Subcutaneous abdominal adipose tissue (tissue), 5 donors: Measurements from ENCODE around the gene TMEM234.

Experiments used
- H3K27ac ChIP-seq: one replicate; pipeline ENCODE4 v1.7.0; 2013; ENCODE audit warnings: low read depth, mild to moderate bottlenecking, inconsistent platforms, low read length, moderate library complexity
- H3K27me3 ChIP-seq, 5 donors: one replicate each; pipeline ENCODE4 v1.7.0; 2013; ENCODE audit warnings: low read length in 5 of 5, inconsistent platforms in 1 of 5; ENCODE audit not compliant: control insufficient read depth in 5 of 5, insufficient read depth in 4 of 5
- H3K36me3 ChIP-seq, 5 donors: one replicate each; pipeline ENCODE4 v1.7.0; 2013; ENCODE audit warnings: low read length in 5 of 5; ENCODE audit not compliant: control insufficient read depth in 5 of 5, insufficient read depth in 5 of 5
- H3K4me1 ChIP-seq, 5 donors: one replicate each; pipeline ENCODE4 v1.7.0; 2013; ENCODE audit warnings: low read length in 5 of 5, mild to moderate bottlenecking in 3 of 5, moderate library complexity in 1 of 5; ENCODE audit not compliant: control insufficient read depth in 5 of 5, insufficient read depth in 5 of 5
- H3K4me3 ChIP-seq, 5 donors: one replicate each; pipeline ENCODE4 v1.7.0; 2013; ENCODE audit warnings: low read length in 5 of 5, low read depth in 1 of 5
- H3K9ac ChIP-seq, 5 donors: one replicate each; pipeline ENCODE4 v1.7.0; 2013; ENCODE audit warnings: low read length in 5 of 5, mild to moderate bottlenecking in 4 of 5, moderate library complexity in 3 of 5
- H3K9me3 ChIP-seq, 5 donors: one replicate each; pipeline ENCODE4 v1.7.0; 2013; ENCODE audit warnings: low read length in 5 of 5; ENCODE audit not compliant: control insufficient read depth in 5 of 5
- donor health status: healthy.
- donor health status: healthy.
- donor health status: healthy.
- donor health status: healthy.
- donor health status: healthy.

TMEM234 gene

DNA sequence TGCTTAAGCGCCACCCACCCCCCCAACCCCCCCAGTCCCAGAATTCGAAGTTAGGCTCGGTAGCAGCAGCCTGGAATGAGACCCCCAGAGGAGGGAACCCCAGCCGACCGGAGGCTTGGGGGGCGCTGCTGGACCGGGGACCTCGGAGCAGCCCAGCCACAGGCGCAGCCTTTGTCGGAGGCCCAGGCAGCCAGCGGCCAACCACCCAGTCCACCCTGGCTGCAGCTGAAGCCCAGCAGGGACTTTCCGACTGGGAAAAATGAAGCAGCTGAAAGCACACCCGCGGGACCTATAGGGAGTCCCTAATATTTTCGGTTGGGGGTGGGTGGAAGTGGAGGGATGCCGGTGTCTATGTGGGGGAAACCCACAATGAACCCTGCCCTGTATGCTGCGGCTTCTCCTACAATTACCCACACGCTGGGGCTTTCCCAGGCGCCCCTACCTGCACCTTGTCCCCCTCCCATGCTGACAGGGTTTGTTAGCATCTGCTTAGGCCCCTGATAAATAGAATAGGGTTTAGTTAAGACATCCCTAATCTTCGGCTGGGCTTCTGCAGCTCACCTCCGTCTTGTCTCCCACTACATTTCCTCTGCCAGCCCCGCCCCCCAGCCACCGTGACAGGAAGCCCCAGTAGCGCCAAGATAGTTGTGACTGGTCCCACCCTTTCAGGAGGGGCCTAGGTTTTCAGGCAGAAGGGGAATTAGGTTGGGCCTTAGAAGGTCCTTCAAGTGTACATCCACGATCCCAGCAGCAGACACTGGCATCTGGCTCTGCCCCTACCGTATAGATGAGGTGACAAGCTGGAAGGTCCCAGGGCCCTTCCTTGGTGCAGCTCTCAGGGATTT, 20.9 kb downstream of the TMEM234 start:
- Histone ChIP-seq H3K27ac (peak overlapping the region; percentile 62), H3K36me3 (peaks cover 5 to 25% (median 20%) of the 10 kb centered on the region in 5 donors), H3K4me1 (peaks cover 0 to 45% (median 43%) of the 10 kb centered on the region in 5 donors), H3K27me3 (peaks cover 0 to 2% (median 0%) of the 10 kb centered on the region in 5 donors), H3K9me3 (no peaks in the 10 kb centered on the region), H3K4me3 (peak overlapping the region; percentile 67 to 83 (median 77)), H3K9ac (peak overlapping the region in 3 of 5 donors; percentile 64 to 68 (median 67))

DNA sequence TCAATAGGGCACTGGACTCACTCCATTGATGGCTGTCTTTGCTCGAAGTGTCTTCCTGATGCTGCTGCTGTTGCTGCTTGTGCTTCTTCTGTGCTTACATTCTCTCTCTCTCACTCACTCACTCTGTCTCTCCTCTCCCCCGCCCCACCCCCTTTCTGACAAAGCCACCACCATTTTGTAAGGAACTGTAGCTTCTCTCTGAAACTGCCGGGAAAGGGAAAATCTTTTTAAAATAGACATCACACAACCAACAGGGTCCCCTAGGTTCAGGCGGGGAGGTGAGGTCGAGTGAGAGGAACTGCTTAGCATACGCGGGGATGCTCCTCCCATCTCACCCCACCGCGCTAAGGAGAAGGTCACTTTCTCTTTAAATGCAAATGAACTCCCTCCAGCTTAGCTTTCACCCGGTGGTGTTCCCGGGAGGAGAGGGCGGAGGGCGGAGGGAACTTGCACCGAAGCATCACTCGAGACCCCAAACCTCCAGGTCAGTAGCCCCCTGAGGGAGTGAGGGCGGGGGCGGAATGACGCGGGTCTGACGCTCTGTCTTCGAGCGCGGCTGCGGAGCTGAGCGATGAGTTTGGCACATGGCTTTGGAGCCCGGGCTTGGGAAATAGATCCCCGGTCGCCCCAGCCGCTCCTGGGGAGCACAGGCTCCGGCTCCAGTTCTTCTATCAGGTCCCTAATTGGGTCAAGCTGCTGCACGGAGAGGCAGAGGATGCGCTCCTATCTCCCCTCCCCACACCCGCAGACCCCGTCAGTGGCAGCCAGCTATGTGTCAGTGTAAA, 21.7 kb downstream of the TMEM234 start, which contains the start of gene CCDC28B:
Gene CCDC28B (plus strand): TSS at position 370 of the 785 bp plus-strand sequence. CDS start 1,341 bp downstream, outside the sequence.
- Histone ChIP-seq H3K4me3 (peak within 1 kb of the TSS; percentile 67 to 83 (median 77)), H3K4me1 (peaks cover 0 to 41% (median 36%) of the 10 kb centered on the region in 5 donors), H3K9ac (peak within 1 kb of the TSS in 3 of 5 donors; percentile 64 to 68 (median 67)), H3K27me3 (peaks cover 0 to 2% (median 0%) of the 10 kb centered on the region in 5 donors), H3K36me3 (peaks cover 5 to 33% (median 28%) of the 10 kb centered on the region in 5 donors), H3K9me3 (no peaks in the 10 kb centered on the region), H3K27ac (peak within 1 kb of the TSS; percentile 62)

DNA sequence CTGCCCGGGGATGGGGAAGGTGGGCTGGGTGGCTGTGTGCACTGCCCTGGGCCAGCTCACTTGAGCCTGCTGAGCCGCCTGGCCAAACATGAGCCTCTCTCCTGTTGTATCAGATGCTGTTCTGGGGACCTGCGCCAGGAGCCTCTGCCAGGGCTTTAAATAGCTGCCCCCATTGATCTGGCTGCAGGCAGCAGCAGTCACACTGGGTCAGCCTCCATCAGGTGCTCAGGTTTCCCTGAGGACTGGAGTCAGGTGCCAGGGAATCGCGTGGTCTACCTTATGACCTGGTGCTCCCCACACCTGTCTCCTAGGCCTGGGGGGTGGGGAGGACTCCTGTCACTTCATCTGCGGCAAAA, 22.5 kb downstream of the TMEM234 start:
- Histone ChIP-seq H3K36me3 (peaks cover 8 to 40% (median 35%) of the 10 kb centered on the region in 5 donors), H3K4me1 (peaks cover 0 to 35% (median 29%) of the 10 kb centered on the region in 5 donors), H3K9ac (peak overlapping the region in 1 of 5 donors; percentile 54), H3K27me3 (peaks cover 0 to 2% (median 0%) of the 10 kb centered on the region in 5 donors), H3K9me3 (no peaks in the 10 kb centered on the region), H3K4me3 (peak overlapping the region in 4 of 5 donors; percentile 67 to 83 (median 79)), H3K27ac (no peak overlapping the region)

DNA sequence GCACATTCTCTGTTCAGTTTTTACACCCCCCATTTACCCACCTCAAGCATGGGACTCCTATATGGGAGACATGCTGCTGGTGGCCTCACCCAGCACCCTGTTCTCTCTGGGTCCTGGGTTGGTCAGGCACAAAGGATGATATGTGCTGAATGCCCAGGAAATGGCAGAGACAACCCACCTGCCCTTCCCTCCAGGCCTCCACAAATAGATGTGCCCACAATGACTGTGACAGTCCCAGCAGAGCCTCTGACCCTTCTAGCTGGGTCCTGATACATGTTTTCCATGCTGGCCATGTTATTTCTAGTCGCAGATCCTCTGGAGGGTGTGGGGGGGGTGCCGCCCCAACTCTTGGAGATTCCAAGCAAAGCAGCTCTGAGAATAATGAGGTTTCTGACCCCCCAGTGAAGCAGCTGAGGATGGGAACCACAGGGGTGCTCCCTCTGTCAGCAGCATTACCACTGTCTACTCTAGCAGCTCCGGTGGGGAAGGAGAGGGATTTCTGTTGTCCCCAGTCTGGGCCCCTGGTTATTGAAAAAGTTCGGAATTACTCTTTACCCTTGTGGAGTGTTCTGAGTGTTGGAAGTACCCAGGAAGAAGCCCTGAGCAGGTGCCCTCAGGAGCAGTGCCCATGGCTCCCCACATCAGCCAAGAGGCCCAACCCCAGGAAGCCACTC, 23.0 kb downstream of the TMEM234 start:
- H3K36me3 ChIP-seq = peaks cover 8 to 45% (median 40%) of the 10 kb centered on the region in 5 donors
- H3K27me3 ChIP-seq = peaks cover 0 to 2% (median 0%) of the 10 kb centered on the region in 5 donors
- H3K4me3 ChIP-seq = no peak overlapping the region
- H3K9ac ChIP-seq = no peak overlapping the region
- H3K27ac ChIP-seq = no peak overlapping the region
- H3K4me1 ChIP-seq = peaks cover 0 to 33% (median 27%) of the 10 kb centered on the region in 5 donors
- no peaks in the 10 kb centered on the region for H3K9me3 ChIP-seq

DNA sequence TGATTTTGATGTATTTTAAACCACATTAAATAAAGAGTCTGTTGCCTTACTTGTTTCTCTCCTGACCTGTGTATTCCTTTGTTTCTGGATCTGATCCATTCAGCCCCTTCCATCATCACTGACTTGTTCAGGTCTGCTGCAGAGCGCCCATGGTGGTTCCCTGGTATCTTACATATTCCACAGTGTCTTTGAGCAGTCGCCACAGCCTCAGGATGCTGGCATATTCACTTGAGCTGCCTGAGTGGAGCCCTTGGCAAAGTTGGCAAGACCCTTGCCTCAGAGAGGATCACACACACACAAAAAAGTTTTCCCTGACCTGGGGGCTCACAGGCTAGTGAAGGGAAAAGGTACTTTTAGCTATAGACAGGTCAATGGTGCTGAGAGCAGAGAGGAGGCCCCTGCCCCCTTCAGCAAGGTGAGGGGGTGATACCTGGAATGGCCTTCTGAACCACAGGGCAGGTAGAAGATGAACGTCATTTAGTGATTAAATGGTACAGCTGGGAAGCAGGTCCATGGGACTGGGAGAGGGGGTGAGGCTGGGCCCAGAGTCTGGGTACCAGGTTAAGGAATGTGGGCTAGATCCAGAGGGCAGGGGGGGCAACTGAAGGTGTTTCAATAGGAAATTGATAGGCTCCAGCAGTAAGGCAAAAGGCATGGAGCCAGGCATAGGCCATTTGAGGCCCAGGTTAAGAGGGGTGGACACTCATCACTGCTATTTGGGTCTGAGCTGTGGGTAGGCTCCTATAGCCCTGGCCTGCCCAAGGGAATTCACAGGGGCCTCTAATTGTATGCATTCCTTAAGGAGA, 23.7 kb downstream of the TMEM234 start:
- Histone ChIP-seq H3K9me3 (no peaks in the 10 kb centered on the region), H3K9ac (no peak overlapping the region), H3K4me1 (peaks cover 0 to 33% (median 27%) of the 10 kb centered on the region in 5 donors), H3K4me3 (no peak overlapping the region), H3K27me3 (peaks cover 0 to 2% (median 0%) of the 10 kb centered on the region in 5 donors), H3K27ac (no peak overlapping the region), H3K36me3 (peaks cover 8 to 52% (median 46%) of the 10 kb centered on the region in 5 donors)

DNA sequence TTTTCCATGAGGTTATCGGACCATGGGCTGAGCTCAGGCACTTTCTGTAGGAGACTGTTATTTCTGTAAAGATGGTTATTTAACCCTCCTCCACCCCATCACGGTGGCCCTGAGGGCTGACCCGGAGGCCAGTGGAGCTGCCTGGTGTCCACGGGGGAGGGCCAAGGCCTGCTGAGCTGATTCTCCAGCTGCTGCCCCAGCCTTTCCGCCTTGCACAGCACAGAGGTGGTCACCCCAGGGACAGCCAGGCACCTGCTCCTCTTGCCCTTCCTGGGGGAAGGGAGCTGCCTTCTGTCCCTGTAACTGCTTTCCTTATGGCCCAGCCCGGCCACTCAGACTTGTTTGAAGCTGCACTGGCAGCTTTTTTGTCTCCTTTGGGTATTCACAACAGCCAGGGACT, 24.3 kb downstream of the TMEM234 start:
- Histone ChIP-seq H3K9ac (no peak overlapping the region), H3K27ac (no peak overlapping the region), H3K36me3 (peaks cover 10 to 58% (median 52%) of the 10 kb centered on the region in 5 donors), H3K4me3 (no peak overlapping the region), H3K27me3 (peaks cover 0 to 2% (median 0%) of the 10 kb centered on the region in 5 donors), H3K4me1 (peaks cover 0 to 33% (median 27%) of the 10 kb centered on the region in 5 donors), H3K9me3 (no peaks in the 10 kb centered on the region)

DNA sequence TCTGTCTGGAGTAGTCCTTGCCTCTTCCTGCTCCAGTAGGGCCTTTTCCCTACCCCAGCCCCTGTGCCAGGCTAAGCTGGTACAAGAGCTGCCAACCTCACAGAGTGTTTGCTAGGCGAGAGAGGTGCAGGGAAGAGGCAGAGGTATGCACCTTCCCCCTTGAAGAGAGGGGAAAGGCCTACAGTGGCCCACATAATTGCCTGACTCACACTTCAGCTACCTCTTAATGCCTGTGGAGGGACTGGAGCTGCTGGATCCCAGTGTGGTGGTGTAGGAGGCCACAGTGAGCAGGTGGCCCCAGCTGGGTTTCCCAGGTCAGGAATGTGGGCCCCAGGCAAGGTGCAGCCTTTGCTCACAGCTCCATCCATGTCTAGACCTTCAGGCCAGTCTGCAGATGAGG, 25.1 kb downstream of the TMEM234 start:
- H3K4me3 ChIP-seq = no peak overlapping the region
- peaks cover 11 to 66% (median 60%) of the 10 kb centered on the region in 5 donors for H3K36me3 ChIP-seq
- no peaks in the 10 kb centered on the region for H3K9me3 ChIP-seq
- H3K27ac ChIP-seq = no peak overlapping the region
- H3K9ac ChIP-seq = no peak overlapping the region
- peaks cover 0 to 32% (median 27%) of the 10 kb centered on the region in 5 donors for H3K4me1 ChIP-seq
- H3K27me3 ChIP-seq = peaks cover 0 to 2% (median 0%) of the 10 kb centered on the region in 5 donors

DNA sequence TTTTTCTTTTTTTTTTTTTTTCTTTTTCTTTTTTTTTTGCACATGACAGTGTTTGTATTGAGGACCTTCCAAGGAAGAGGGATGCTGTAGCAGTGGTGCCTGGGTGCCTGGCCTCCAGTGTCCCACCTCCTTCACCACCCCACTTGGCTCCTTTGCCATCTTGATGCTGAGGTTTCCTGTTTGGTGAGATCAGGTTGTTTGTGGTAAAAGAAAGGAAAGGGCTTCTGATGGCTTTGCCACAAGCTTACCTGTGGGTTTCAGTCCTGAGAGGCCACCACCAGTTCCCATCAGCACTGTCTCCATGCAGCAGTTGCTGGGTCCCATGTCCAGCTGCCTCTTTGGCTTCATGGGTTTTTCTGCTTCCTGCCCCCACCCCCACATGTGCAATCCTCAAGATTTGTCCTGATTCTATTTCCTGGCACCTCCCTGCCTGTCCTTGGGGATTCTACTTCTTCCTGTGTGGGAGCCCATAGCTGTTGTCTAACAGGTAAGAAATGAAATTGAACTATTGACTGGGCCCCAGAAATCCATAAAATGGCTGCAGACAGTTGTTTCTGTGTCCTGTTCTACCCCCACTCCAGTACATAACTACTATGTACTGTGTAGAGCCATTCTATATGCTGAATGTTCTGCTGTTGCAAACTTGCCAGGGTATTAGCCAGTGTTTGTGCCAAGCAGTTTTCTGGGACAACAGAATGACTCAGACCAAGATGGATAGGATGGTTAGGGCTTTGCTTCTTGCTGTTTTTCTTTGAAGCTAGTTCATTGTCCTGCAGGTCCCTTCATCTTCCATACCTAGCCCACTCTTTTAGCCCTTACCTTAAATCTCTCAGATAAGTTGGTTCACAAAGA, 26.0 kb downstream of the TMEM234 start:
- Histone ChIP-seq H3K4me3 (no peak overlapping the region), H3K4me1 (peaks cover 0 to 23% (median 18%) of the 10 kb centered on the region in 5 donors), H3K27ac (no peak overlapping the region), H3K36me3 (peaks cover 14 to 75% (median 69%) of the 10 kb centered on the region in 5 donors), H3K9ac (no peak overlapping the region), H3K27me3 (no peaks in the 10 kb centered on the region), H3K9me3 (no peaks in the 10 kb centered on the region)
